Endothelial cell of hepatic sinusoid (primary cell): ENCODE measurements around the gene YBX1.
"Not testable (repeated sequence)": the region's sequence is repeated elsewhere in the genome, so short reads cannot be mapped to it uniquely, and the experiment has no call there.

ENCODE experiments used
- in situ Hi-C: cut with HindIII; loops from 2 replicates; pipeline ENCODE4 v1.10.0; 2017; ENCODE audit warnings: low sequenced_read_pairs

The YBX1 gene

DNA sequence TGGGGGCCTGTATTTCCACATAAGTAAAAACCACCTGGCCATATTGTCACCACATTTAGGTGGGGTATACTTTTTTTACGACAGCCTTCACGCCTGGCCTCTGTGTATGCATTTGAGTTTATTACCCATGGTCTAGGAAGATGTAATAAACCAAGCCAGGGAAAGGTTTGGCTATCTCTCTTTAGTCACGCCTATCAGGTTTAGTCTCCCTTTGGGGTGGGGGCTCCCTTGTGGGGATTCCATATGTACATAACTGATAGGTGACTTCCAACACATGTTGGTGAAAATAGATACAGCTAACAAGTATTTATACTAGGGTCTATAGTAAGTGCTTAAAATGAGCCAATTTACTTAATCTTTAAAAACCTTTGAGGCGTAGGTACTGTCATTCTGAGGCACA lies 4.2 kb downstream of the YBX1 start:
- in situ Hi-C loops: no loop called here

DNA sequence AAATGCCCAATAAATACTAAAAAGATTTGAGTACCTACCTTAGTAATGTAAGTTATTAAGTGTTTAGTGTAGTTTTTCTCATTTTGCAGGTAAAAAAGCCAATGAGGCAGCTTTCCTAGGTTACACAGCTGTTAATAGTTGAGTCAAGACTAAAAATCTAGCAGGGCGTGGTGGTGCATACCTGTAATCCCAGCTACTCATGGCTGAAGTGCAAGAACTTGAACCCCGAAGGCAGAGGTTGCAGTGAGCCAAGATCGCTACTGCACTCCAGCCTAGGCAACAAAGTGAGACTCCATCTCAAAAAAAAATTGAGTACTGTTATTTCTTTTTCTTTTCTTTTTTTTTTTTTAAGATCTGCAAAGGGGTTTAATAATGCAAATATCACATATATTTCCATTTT lies 7.7 kb downstream of the YBX1 start:
- in situ Hi-C loops: no loop called here

- in situ Hi-C loops: no loop called here
Measured at GRCh38 chr1:42690477-42691156, 8.4 kb downstream of the YBX1 start.

DNA sequence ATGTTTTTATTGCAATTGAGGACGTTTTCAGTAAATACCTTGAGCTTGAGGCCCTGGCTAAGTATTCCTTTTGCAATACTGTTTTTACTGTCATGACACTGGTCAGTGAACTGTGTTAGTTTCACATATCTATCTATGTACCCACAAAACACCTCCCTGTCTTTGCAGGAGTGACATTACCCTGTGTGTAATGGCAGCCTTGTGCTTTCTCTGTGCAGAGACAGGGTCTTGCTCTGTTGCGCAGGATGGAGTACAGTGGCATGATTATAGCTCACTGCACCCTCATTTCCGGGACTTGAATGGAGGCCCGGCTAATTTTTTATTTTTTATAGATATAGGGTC lies 8.9 kb downstream of the YBX1 start:
- in situ Hi-C loops: no loop called here

DNA sequence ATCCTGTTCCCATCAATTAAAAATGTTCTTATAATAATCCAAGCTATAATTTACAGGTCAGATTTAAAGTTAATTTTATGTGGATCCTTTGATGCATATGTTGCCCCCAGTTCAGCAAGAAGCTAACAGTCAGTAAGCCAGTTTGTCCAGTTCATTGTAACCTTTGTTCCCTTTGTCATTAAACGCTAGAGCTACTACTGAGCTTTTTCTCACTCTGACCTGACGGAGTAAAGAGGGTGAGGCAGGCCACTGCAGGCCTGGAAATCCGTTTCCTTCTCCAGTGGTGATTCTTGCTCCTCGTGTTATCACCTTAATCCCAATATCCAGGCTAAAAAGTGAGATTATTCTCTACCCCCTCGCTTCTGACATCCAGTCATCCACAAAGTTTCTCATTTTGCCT lies 10.2 kb downstream of the YBX1 start:
- in situ Hi-C loops: no loop called here

GRCh38 chr1:42692911-42693310 lies 10.7 kb downstream of the YBX1 start:
- in situ Hi-C loops: no loop called here

DNA sequence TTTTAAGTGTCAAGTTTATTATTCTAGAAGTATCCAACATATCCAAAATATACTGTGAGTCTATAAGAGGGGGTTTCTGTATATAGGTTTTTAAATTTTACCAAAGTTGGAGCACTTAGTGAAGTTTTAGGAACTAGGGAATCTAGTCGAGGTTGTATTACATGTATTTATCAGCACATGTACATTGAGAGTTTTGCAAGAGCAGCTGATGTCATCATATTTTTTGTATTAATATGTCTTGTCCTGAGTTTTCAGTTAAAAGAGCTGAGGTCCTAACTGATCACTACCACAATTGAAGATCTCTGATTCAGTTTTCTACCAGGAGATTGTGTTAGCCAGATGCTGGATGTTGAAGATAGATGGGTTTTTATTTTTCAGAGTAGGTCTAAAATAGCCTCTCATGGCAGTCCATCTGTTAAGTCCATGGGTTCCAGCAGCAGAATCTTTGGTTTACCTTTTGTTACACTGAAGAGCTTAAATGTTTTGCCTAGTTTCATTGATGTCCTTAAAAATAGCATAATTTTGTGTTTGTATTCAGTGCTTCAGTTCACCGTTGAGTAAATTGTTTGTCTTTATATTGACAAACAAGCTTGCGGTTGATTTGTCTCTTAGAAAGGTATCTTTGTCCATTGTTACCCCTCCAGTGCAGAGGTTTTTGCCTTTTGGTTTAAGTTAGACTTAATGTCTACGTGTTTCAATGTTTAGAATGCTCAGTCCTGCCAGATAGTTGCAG lies 16.0 kb downstream of the YBX1 start:
- in situ Hi-C loops: no loop called here

DNA sequence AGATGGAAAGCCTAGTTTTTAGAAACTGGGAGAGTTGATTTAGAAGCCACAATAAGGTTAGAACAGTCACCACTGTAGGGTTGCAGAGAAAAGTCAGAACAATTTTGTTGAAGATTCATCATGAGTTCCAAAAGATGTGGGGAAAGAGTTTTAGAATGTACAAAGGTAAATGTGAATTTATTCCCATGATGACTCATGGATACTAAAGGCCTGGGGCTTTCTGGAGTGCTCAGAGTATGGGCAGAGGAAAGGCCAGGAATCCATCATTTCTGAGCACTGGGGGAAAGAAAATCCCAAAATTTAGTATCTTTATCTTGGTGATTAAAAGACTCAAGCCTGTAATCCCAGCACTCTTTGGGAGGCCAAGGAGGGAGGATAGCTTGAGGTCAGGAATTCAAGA lies 17.8 kb downstream of the YBX1 start:
- in situ Hi-C loops: no loop called here

DNA sequence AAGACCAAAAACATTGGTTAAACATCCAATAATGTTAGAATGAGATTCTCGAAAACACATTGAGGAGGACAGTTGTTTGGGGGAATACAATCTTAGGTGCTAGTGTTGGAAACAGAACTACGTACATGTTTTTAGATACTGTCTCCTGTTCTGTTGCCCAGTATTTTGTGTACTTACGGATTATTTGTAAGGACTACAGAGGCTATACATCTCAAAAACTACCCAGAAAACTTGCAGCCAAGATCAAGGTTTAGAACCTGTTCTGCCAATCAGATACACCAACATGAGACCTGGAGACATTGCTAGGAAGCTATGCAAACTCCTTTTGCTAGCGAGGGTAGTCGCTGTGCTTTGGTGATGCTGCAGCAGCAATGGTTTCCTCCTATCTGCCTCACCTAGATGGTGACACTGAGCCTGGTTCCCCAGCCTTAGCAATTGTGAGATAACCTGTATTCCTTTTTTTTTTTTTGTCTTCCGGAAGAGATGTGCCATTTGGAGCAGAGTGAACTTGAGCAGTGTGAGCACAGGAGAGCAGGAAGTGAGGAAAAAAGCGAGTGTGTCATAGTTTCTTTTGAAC lies 21.8 kb downstream of the YBX1 start:
- in situ Hi-C loops: no loop called here

GRCh38 chr1:42712808-42713207 lies 30.6 kb downstream of the YBX1 start:
- in situ Hi-C loops: not testable (repeated sequence)

DNA sequence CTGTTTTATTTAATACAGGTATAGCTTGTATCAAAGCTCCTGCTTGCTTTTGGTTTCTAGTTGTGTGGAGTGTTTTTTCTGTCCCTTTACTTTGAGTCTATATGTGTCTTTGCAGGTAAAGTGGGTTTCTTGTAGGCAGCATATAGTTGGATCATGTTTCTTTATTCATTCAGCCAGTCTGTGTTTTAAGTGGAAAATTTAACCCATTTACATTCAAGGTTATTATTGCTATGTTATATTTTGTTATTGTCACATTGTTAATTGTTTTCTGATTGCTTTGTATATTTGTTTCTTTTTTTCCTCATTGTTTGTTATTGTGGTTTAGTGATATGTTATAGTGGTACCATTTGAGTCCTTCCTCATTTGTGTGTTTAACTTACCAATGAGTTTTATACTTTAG lies 31.1 kb downstream of the YBX1 start:
- in situ Hi-C loops: no loop called here

- in situ Hi-C loops: not testable (repeated sequence)
Measured at GRCh38 chr1:42714441-42714840, 32.2 kb downstream of the YBX1 start.

GRCh38 chr1:42720868-42721267 lies 38.6 kb downstream of the YBX1 start:
- in situ Hi-C loops: no loop called here

DNA sequence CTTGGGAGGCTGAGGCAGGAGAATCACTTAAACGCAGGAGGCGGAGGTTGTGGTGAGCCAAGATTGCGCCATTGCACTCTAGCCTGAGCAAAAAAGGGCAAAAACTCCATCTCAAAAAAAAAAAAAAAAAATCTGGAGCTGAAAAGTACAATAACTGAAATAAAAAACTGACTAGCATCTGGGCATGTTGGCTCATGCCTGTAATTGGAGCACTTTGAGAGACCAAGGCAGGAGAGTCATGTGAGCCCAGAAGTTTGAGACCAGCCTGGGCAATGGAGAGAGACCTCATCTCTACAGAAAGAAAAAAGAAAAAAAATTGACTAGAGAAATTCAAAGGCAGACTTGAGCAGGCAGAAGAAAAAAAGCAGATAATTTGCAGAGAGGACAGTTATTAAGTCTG lies 39.7 kb downstream of the YBX1 start:
- in situ Hi-C loops: no loop called here

DNA sequence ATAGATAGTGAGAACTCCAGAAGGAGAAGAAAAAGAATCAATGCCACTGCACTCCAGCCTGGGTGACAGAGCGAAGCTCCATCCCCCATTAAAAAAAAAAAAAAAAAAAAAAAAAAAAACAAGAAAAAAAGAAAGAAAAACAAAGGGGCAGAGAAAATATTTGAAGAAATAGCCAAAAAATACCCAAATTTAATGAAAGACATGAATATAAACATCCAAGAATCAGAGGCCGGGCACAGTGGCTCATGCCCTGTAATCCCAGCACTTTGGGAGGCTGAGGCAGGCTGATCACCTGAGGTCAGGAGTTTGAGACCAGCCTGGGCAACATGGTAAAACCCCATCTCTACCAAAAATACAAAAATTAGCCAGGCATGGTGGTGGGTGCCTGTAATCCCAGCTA lies 40.2 kb downstream of the YBX1 start:
- in situ Hi-C loops: not testable (repeated sequence)

DNA sequence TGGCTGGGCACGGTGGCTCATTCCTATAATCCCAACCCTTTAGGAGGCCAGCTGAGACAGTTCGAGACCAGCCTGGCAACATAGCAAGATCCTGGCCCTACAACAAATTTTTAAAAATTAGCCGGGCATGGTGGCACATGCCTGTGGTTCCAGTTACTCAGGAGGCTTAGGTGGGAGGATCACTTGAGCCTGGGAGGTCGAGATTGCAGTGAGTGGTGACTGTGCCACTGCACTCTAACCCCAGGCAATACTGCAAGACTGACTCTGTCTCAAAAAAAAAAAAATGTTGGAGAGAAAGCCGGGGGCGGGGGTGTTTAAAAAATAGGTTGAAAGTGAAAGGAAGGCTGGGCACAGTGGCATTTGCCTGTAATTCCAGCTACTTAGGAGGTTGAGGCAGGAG lies 41.3 kb downstream of the YBX1 start:
- in situ Hi-C loops: no loop called here

DNA sequence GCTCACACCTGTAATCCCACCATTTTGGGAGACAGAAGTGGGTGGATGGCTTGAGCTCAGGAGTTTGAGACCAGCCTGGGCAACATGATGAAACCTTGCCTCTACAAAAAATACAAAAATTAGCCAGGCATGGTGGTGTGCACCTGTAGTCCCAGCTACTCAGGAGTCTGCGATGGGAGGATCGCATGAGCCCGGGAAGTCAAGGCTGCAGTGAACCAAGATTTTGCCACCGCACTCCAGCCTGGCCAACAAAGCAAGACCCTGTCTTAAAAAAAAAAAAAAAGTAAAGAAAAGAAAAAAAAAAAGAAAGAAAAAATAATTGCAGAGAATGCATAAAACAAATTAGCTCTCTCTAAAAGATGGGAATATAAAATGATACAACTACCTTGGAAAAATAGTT lies 43.6 kb downstream of the YBX1 start:
- in situ Hi-C loops: not testable (repeated sequence)

DNA sequence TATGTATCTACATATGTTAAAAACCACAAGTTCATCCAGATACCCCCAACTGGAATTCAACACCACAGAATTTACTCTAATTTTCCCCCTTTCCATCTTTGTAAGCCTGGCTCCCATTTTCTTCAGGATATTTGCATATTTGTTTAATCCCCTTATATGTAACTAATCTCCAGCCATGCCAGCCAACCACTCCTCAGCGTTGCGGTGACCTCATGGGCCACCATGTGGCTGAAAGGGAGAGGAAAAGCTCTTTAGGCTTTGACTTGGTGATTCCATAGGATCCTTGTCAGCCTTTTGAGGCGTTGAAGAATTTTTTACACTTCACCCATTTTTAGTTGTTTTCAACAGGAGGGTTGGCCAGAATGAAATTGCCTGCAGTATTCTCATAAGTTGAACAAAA lies 47.8 kb downstream of the YBX1 start:
- in situ Hi-C loops: no loop called here

DNA sequence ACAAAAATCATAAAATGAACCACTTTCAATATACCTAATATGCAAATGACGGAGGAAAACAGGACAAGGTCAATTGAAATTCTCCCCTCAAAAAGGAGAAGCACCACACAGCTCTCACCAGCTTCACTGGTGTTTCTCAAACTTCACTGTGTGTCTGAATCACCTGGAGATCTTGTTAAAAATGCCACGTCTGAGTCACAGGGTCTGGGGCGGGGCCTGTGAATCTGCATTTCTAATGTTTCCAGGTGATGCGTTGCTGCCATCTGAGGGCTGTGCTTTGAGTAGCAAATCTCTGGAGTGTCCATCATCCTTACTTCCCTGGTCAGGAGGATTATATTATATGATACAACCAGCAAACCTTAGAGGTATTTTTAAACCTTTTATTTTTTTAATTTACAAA lies 48.8 kb downstream of the YBX1 start:
- in situ Hi-C loops: no loop called here

DNA sequence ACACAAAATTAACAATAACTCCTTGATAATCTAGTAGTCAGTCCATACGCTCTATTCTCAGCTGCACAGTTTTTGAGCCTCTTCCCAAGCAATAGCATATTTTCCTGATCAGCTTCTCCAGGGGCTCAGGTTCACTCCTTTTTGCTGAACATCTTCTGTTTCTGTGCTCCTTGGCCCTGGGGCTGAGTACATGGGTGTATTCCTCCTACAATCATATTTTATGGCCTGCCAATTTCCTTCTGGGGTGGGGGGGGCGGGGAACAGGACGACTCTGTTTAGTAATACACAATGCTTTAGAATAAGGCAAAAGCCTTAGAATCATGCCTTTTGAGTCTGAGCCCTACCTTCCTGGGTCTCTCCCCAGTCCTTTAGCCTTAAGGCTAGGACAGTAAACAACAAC lies 49.4 kb downstream of the YBX1 start:
- in situ Hi-C loops: no loop called here

DNA sequence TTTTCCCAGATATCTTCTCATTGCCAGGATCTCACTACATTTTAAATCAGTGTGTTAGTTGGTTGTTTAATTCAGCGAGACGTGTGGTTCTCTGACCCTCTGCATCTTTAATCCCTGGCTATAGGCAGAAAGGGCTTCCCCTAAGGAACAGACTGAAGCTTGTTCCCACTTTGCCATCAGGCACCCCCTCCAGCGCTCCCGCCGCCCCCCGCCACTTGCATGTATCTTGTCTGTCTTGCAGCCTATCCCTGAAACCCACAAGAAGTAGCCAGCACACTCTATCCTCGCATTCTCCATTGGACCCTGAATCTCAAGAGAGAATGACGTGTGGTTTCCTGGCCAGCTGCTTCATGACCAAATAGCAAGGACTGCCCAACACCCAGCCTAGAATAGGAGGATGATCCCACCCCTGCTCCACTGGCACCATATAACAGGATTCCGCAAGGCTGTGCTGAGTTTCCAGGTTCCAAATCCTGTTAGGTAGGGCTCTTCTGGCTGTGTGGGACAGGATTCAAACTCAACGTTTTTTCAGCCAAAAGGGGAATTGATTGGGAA lies 50.0 kb downstream of the YBX1 start:
- in situ Hi-C loops: no loop called here
